ENCODE results near the gene OR8B4. TPM values are rescaled to one million over a fixed set of nuclear protein-coding genes. Genes with fewer than 3 reads are reported as not detected.
"Not testable (repeated sequence)": the region's sequence is repeated elsewhere in the genome, so short reads cannot be mapped to it uniquely, and the experiment has no call there.

Gene OR8B4
- total RNA-seq, 4 donors from 2014 or later, result not detected

- WGBS, 2 donors, result 77 to 89% methylated on average over 2 of the region's 2 CpGs
- H3K4me3 ChIP-seq, result no peak within 1 kb of the TSS
Observed at GRCh38 chr11:124384399-124384798, 40.3 kb downstream of the OR8B4 start, which contains the start of gene OR8B2. Gene OR8B2, minus strand, starts transcription at chr11:124384499. Its CDS starts 1,156 bp downstream, at chr11:124383343.

GRCh38 chr11:124382857-124383256 lies 41.8 kb downstream of the OR8B4 start:
- not testable (repeated sequence) for H3K27ac ChIP-seq; DNase-seq (ENCODE audit: low spot score in 2 of 2); H3K9me3 ChIP-seq; H3K4me3 ChIP-seq; H3K36me3 ChIP-seq; H3K4me1 ChIP-seq; H3K27me3 ChIP-seq
- 84 to 87% methylated on average over 4 of the region's 6 CpGs for WGBS, 2 donors

More at GRCh38 chr11:124384399-124384798, 40.3 kb downstream of the OR8B4 start, which contains the start of gene OR8B2:
- no peak within 1 kb of the TSS for H3K27ac ChIP-seq
- TF ChIP-seq POLR2A (IDR thresholded peaks at IDR 0.05), result no peak
- TF ChIP-seq CTCF (IDR thresholded peaks at IDR 0.05), result no peak
- TF ChIP-seq EP300 (IDR thresholded peaks at IDR 0.05), result no peak
- no peaks in the 10 kb centered on the region for H3K27me3 ChIP-seq
- no peaks in the 10 kb centered on the region for H3K9me3 ChIP-seq
- H3K36me3 ChIP-seq, result no peaks in the 10 kb centered on the region
- DNase-seq (ENCODE audit: low spot score in 2 of 2), result no peak
- no peaks in the 10 kb centered on the region for H3K4me1 ChIP-seq

DNA sequence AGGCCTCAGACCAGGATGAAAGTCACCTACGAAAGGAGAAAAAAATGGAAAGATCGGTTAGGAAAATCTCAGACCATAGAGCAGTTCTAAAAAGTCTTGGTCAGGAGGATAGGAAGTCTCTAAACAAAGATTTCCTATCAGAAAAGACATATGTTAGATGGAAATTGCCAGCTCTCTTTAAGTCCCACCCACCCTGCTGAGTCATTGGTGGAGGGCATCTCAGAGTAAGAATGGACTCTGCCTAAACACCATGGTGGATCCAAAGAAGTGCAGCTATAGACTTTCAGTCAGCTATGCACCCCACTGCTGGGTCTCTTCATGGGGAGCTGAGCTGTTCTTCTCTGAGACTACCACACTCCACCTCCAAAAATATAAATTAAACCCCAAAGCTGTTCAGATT lies 44.1 kb downstream of the OR8B4 start:
- Histone ChIP-seq H3K27ac (no peak overlapping the region), H3K4me3 (no peak overlapping the region), H3K4me1 (no peaks in the 10 kb centered on the region), H3K9me3 (no peaks in the 10 kb centered on the region), H3K36me3 (no peaks in the 10 kb centered on the region), H3K27me3 (no peaks in the 10 kb centered on the region)
- WGBS, 2 donors, result 95 to 96% methylated on average over 2 of the region's 2 CpGs
- no peak for TF ChIP-seq EP300 (IDR thresholded peaks at IDR 0.05)
- no peak for TF ChIP-seq POLR2A (IDR thresholded peaks at IDR 0.05)
- no peak for TF ChIP-seq CTCF (IDR thresholded peaks at IDR 0.05)
- no peak for DNase-seq (ENCODE audit: low spot score in 2 of 2)

DNA sequence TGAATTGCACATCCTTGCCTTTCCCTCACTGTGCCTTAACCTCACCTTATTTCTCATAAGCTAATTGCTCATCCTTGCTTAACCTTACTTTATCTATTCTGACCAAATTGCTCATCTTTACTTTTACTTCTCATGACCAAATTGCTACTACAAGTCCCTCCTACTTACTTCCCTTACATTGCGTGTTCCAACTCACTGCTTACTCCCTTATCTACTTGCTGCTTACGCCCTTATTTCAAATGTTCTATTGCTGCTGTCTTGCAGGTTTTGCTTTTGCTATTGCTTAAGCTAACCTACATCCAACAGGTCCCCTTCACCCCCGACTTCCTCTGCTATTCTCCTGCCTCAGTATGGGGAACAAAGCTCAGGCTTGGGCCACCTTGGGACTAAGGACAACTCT lies 48.4 kb downstream of the OR8B4 start:
- TF ChIP-seq CTCF (IDR thresholded peaks at IDR 0.05) (no peak), POLR2A (IDR thresholded peaks at IDR 0.05) (no peak), EP300 (IDR thresholded peaks at IDR 0.05) (no peak)
- WGBS, 2 donors, result 54 to 72% methylated on average over 3 of the region's 3 CpGs

More for the DNA sequence above, 48.4 kb downstream of the OR8B4 start:
- Histone ChIP-seq H3K27me3 (no peaks in the 10 kb centered on the region), H3K4me3 (no peak overlapping the region), H3K36me3 (no peaks in the 10 kb centered on the region), H3K4me1 (no peaks in the 10 kb centered on the region), H3K9me3 (no peaks in the 10 kb centered on the region), H3K27ac (no peak overlapping the region)
- no peak for DNase-seq (ENCODE audit: low spot score in 2 of 2)

Other genes starting within 250 kb of the OR8B4 start
- not detected for gene OR10D3, start 241.5 kb downstream of the OR8B4 start, total RNA-seq
- gene OR8G1, start 183.8 kb downstream of the OR8B4 start, total RNA-seq, result not detected
- not detected for gene OR8G5, start 168.5 kb downstream of the OR8B4 start, total RNA-seq
- not detected for gene OR8D1, start 110.9 kb downstream of the OR8B4 start, total RNA-seq
- gene OR8D2, start 104.7 kb downstream of the OR8B4 start, total RNA-seq, result not detected
- gene OR8B2, start 40.4 kb downstream of the OR8B4 start, total RNA-seq, result not detected
- not detected for gene OR8B3, start 25.8 kb downstream of the OR8B4 start, total RNA-seq
- gene OR8B8, start 20.8 kb upstream of the OR8B4 start, total RNA-seq, result not detected
- not detected for gene OR8B12, start 118.8 kb upstream of the OR8B4 start, total RNA-seq
- not detected for gene OR8A1, start 145.1 kb upstream of the OR8B4 start, total RNA-seq
- not detected for gene PANX3, start 186.6 kb upstream of the OR8B4 start, total RNA-seq
- gene TBRG1, start 198.0 kb upstream of the OR8B4 start, total RNA-seq, result 10 to 100 TPM; 32.7 to 45.4 (median 36.4) TPM
- gene SIAE, start 248.9 kb upstream of the OR8B4 start, total RNA-seq, result 10 to 100 TPM in 1 of 4 donors, 1 to 10 TPM in 3; 6.5 to 20.0 (median 8.2) TPM
- gene SPA17, start 249.0 kb upstream of the OR8B4 start, total RNA-seq, result 1 to 10 TPM; 1.2 to 7.1 (median 3.3) TPM